ENCODE results near the gene UBR3.
"Not testable (repeated sequence)": the region's sequence is repeated elsewhere in the genome, so short reads cannot be mapped to it uniquely, and the experiment has no call there.

Gene UBR3

GRCh38 chr2:169820101-169820500, 7.2 kb upstream of the UBR3 start:
- not testable (repeated sequence) for H3K27me3 ChIP-seq (ENCODE audit: control insufficient read depth in 2 of 2, insufficient read depth in 2 of 2, low read length in 2 of 2); H3K9me3 ChIP-seq (ENCODE audit: control insufficient read depth in 2 of 2, low read length in 2 of 2); H3K27ac ChIP-seq (ENCODE audit: low read depth in 2 of 2, low read length in 2 of 2); H3K9ac ChIP-seq (ENCODE audit: low read depth in 1 of 2, low read length in 2 of 2); H3K4me3 ChIP-seq (ENCODE audit: low read length in 2 of 2)
- Histone ChIP-seq H3K36me3 (ENCODE audit: control insufficient read depth in 2 of 2, insufficient read depth in 2 of 2, low read length in 2 of 2) (peaks cover 17 to 28% of the 10 kb centered on the region in 2 donors), H3K4me1 (ENCODE audit: control insufficient read depth in 2 of 2, insufficient read depth in 2 of 2, low read length in 2 of 2) (peaks cover 2 to 15% of the 10 kb centered on the region in 2 donors)

GRCh38 chr2:169822036-169822435, 5.2 kb upstream of the UBR3 start:
- H3K4me1 ChIP-seq (ENCODE audit: control insufficient read depth in 2 of 2, insufficient read depth in 2 of 2, low read length in 2 of 2) = peaks cover 3 to 17% of the 10 kb centered on the region in 2 donors
- H3K9me3 ChIP-seq (ENCODE audit: control insufficient read depth in 2 of 2, low read length in 2 of 2) = no peaks in the 10 kb centered on the region
- H3K9ac ChIP-seq (ENCODE audit: low read depth in 1 of 2, low read length in 2 of 2) = no peak overlapping the region
- H3K4me3 ChIP-seq (ENCODE audit: low read length in 2 of 2) = no peak overlapping the region
- H3K27me3 ChIP-seq (ENCODE audit: control insufficient read depth in 2 of 2, insufficient read depth in 2 of 2, low read length in 2 of 2) = no peaks in the 10 kb centered on the region
- peaks cover 9 to 19% of the 10 kb centered on the region in 2 donors for H3K36me3 ChIP-seq (ENCODE audit: control insufficient read depth in 2 of 2, insufficient read depth in 2 of 2, low read length in 2 of 2)
- H3K27ac ChIP-seq (ENCODE audit: low read depth in 2 of 2, low read length in 2 of 2) = no peak overlapping the region

GRCh38 chr2:169822785-169823392, 4.4 kb upstream of the UBR3 start:
- Histone ChIP-seq H3K4me1 (ENCODE audit: control insufficient read depth in 2 of 2, insufficient read depth in 2 of 2, low read length in 2 of 2) (peaks cover 3 to 17% of the 10 kb centered on the region in 2 donors), H3K9me3 (ENCODE audit: control insufficient read depth in 2 of 2, low read length in 2 of 2) (no peaks in the 10 kb centered on the region), H3K27ac (ENCODE audit: low read depth in 2 of 2, low read length in 2 of 2) (no peak overlapping the region), H3K9ac (ENCODE audit: low read depth in 1 of 2, low read length in 2 of 2) (no peak overlapping the region), H3K4me3 (ENCODE audit: low read length in 2 of 2) (no peak overlapping the region), H3K27me3 (ENCODE audit: control insufficient read depth in 2 of 2, insufficient read depth in 2 of 2, low read length in 2 of 2) (no peaks in the 10 kb centered on the region), H3K36me3 (ENCODE audit: control insufficient read depth in 2 of 2, insufficient read depth in 2 of 2, low read length in 2 of 2) (peaks cover 7 to 17% of the 10 kb centered on the region in 2 donors)

GRCh38 chr2:169823996-169824372, 3.3 kb upstream of the UBR3 start:
- H3K27me3 ChIP-seq (ENCODE audit: control insufficient read depth in 2 of 2, insufficient read depth in 2 of 2, low read length in 2 of 2) = no peaks in the 10 kb centered on the region
- peaks cover 2 to 8% of the 10 kb centered on the region in 2 donors for H3K36me3 ChIP-seq (ENCODE audit: control insufficient read depth in 2 of 2, insufficient read depth in 2 of 2, low read length in 2 of 2)
- H3K9ac ChIP-seq (ENCODE audit: low read depth in 1 of 2, low read length in 2 of 2) = peak overlapping the region; percentile 78 to 81
- H3K9me3 ChIP-seq (ENCODE audit: control insufficient read depth in 2 of 2, low read length in 2 of 2) = no peaks in the 10 kb centered on the region
- H3K4me1 ChIP-seq (ENCODE audit: control insufficient read depth in 2 of 2, insufficient read depth in 2 of 2, low read length in 2 of 2) = peaks cover 9 to 26% of the 10 kb centered on the region in 2 donors
- H3K27ac ChIP-seq (ENCODE audit: low read depth in 2 of 2, low read length in 2 of 2) = peak overlapping the region in 1 of 2 donors; percentile 61
- peak overlapping the region; percentile 89 to 96 for H3K4me3 ChIP-seq (ENCODE audit: low read length in 2 of 2)

- Histone ChIP-seq H3K9me3 (ENCODE audit: control insufficient read depth in 2 of 2, low read length in 2 of 2) (no peaks in the 10 kb centered on the region), H3K9ac (ENCODE audit: low read depth in 1 of 2, low read length in 2 of 2) (peak within 1 kb of the TSS; percentile 78 to 81), H3K36me3 (ENCODE audit: control insufficient read depth in 2 of 2, insufficient read depth in 2 of 2, low read length in 2 of 2) (peaks cover 0 to 4% of the 10 kb centered on the region in 2 donors), H3K4me1 (ENCODE audit: control insufficient read depth in 2 of 2, insufficient read depth in 2 of 2, low read length in 2 of 2) (peaks cover 9 to 29% of the 10 kb centered on the region in 2 donors), H3K27ac (ENCODE audit: low read depth in 2 of 2, low read length in 2 of 2) (peak within 1 kb of the TSS; percentile 61), H3K27me3 (ENCODE audit: control insufficient read depth in 2 of 2, insufficient read depth in 2 of 2, low read length in 2 of 2) (no peaks in the 10 kb centered on the region), H3K4me3 (ENCODE audit: low read length in 2 of 2) (peak within 1 kb of the TSS; percentile 89 to 96)
These were observed 2.6 kb upstream of the UBR3 start, which contains the start of gene METTL5 for GRCh38 chr2:169824373-169825333. Gene METTL5 (minus strand): TSS chr2:169824905. CDS start chr2:169824597, 308 bp downstream.

- peaks cover 9 to 24% of the 10 kb centered on the region in 2 donors for H3K4me1 ChIP-seq (ENCODE audit: control insufficient read depth in 2 of 2, insufficient read depth in 2 of 2, low read length in 2 of 2)
- no peaks in the 10 kb centered on the region for H3K27me3 ChIP-seq (ENCODE audit: control insufficient read depth in 2 of 2, insufficient read depth in 2 of 2, low read length in 2 of 2)
- H3K4me3 ChIP-seq (ENCODE audit: low read length in 2 of 2) = peak overlapping the region; percentile 78 to 83
- H3K9ac ChIP-seq (ENCODE audit: low read depth in 1 of 2, low read length in 2 of 2) = peak overlapping the region; percentile 48 to 72
- no peaks in the 10 kb centered on the region for H3K36me3 ChIP-seq (ENCODE audit: control insufficient read depth in 2 of 2, insufficient read depth in 2 of 2, low read length in 2 of 2)
- H3K9me3 ChIP-seq (ENCODE audit: control insufficient read depth in 2 of 2, low read length in 2 of 2) = no peaks in the 10 kb centered on the region
- peak overlapping the region; percentile 75 to 87 for H3K27ac ChIP-seq (ENCODE audit: low read depth in 2 of 2, low read length in 2 of 2)
These were observed 1.0 kb downstream of the UBR3 start for GRCh38 chr2:169828141-169828811.

GRCh38 chr2:169834401-169834800, 7.1 kb downstream of the UBR3 start:
- no peak overlapping the region for H3K9ac ChIP-seq (ENCODE audit: low read depth in 1 of 2, low read length in 2 of 2)
- no peak overlapping the region for H3K27ac ChIP-seq (ENCODE audit: low read depth in 2 of 2, low read length in 2 of 2)
- H3K9me3 ChIP-seq (ENCODE audit: control insufficient read depth in 2 of 2, low read length in 2 of 2) = no peaks in the 10 kb centered on the region
- no peaks in the 10 kb centered on the region for H3K27me3 ChIP-seq (ENCODE audit: control insufficient read depth in 2 of 2, insufficient read depth in 2 of 2, low read length in 2 of 2)
- no peak overlapping the region for H3K4me3 ChIP-seq (ENCODE audit: low read length in 2 of 2)
- H3K36me3 ChIP-seq (ENCODE audit: control insufficient read depth in 2 of 2, insufficient read depth in 2 of 2, low read length in 2 of 2) = no peaks in the 10 kb centered on the region
- H3K4me1 ChIP-seq (ENCODE audit: control insufficient read depth in 2 of 2, insufficient read depth in 2 of 2, low read length in 2 of 2) = no peaks in the 10 kb centered on the region

- Histone ChIP-seq H3K9ac (ENCODE audit: low read depth in 1 of 2, low read length in 2 of 2) (no peak overlapping the region), H3K27ac (ENCODE audit: low read depth in 2 of 2, low read length in 2 of 2) (no peak overlapping the region), H3K36me3 (ENCODE audit: control insufficient read depth in 2 of 2, insufficient read depth in 2 of 2, low read length in 2 of 2) (peaks cover 2 to 9% of the 10 kb centered on the region in 2 donors), H3K27me3 (ENCODE audit: control insufficient read depth in 2 of 2, insufficient read depth in 2 of 2, low read length in 2 of 2) (no peaks in the 10 kb centered on the region), H3K9me3 (ENCODE audit: control insufficient read depth in 2 of 2, low read length in 2 of 2) (no peaks in the 10 kb centered on the region), H3K4me3 (ENCODE audit: low read length in 2 of 2) (no peak overlapping the region), H3K4me1 (ENCODE audit: control insufficient read depth in 2 of 2, insufficient read depth in 2 of 2, low read length in 2 of 2) (no peaks in the 10 kb centered on the region)
These were observed 11.7 kb downstream of the UBR3 start for GRCh38 chr2:169838743-169839489.

- no peak overlapping the region for H3K27ac ChIP-seq (ENCODE audit: low read depth in 2 of 2, low read length in 2 of 2)
These were observed 12.9 kb downstream of the UBR3 start for GRCh38 chr2:169839954-169840746.

More at GRCh38 chr2:169839954-169840746, 12.9 kb downstream of the UBR3 start:
- Histone ChIP-seq H3K4me1 (ENCODE audit: control insufficient read depth in 2 of 2, insufficient read depth in 2 of 2, low read length in 2 of 2) (no peaks in the 10 kb centered on the region), H3K36me3 (ENCODE audit: control insufficient read depth in 2 of 2, insufficient read depth in 2 of 2, low read length in 2 of 2) (peaks cover 2 to 9% of the 10 kb centered on the region in 2 donors), H3K27me3 (ENCODE audit: control insufficient read depth in 2 of 2, insufficient read depth in 2 of 2, low read length in 2 of 2) (no peaks in the 10 kb centered on the region), H3K9me3 (ENCODE audit: control insufficient read depth in 2 of 2, low read length in 2 of 2) (no peaks in the 10 kb centered on the region), H3K9ac (ENCODE audit: low read depth in 1 of 2, low read length in 2 of 2) (no peak overlapping the region), H3K4me3 (ENCODE audit: low read length in 2 of 2) (no peak overlapping the region)

Data from mucosa of rectum (tissue), 2 donors.